Lower lobe of right lung (tissue), 2 donors: ENCODE data around the gene GNB5. TPM values are rescaled to one million over a fixed set of nuclear protein-coding genes. Genes with fewer than 3 reads are reported as not detected.

Experiments
- ATAC-seq, 2 donors: fragments of 200-7000 bp; cut with Tn5 transposase; one replicate each; pipeline ENCODE4 v1.9.1; 2020 to 2022; ENCODE audit warnings: mild to moderate bottlenecking in 2 of 2, moderate library complexity in 2 of 2
- DNase-seq: peaks from one replicate; pipeline ENCODE4 v3.0.0-alpha.2; 2020
- H3K27ac ChIP-seq: fragments of 200-600 bp; one replicate; pipeline ENCODE4 v1.8.0; 2022
- H3K27me3 ChIP-seq: fragments of 200-600 bp; one replicate; pipeline ENCODE4 v1.8.0; 2022; ENCODE audit warnings: low read depth
- H3K36me3 ChIP-seq: fragments of 200-600 bp; one replicate; pipeline ENCODE4 v1.8.0; 2022; ENCODE audit warnings: mild to moderate bottlenecking
- H3K4me1 ChIP-seq: fragments of 200-600 bp; one replicate; pipeline ENCODE4 v1.8.0; 2022
- H3K4me3 ChIP-seq: fragments of 200-600 bp; one replicate; pipeline ENCODE4 v1.8.0; 2022; ENCODE audit warnings: mild to moderate bottlenecking
- H3K9me3 ChIP-seq: fragments of 200-600 bp; one replicate; pipeline ENCODE4 v1.8.0; 2022
- intact Hi-C: fragments of 100-400 bp; cut with DNase I; formaldehyde crosslinking; loops from one replicate; pipeline ENCODE4 v1.11.0; 2022
- total RNA-seq: library from RNA; stranded (reverse); fragmentation: NEBNext Ultra II Directional; extraction: Animal tissue kit (Norgen Biotek cat#: 25700); gene quantifications from one replicate; pipeline ENCODE4 v1.2.1, GENCODE V29; 2021
- TF ChIP-seq, protein P1 (sequence below): fragments of 200-600 bp; IDR thresholded peaks from one replicate; pipeline ENCODE4 v1.8.0; 2022; ENCODE audit warnings: antibody characterized with exemption, mild to moderate bottlenecking
- donor health status: DM: no; HTN: yes; CAD: no; lungs with severe emphysema.

Gene GNB5
- total RNA-seq, 1 donor from 2014 or later = 14.1 TPM

DNA sequence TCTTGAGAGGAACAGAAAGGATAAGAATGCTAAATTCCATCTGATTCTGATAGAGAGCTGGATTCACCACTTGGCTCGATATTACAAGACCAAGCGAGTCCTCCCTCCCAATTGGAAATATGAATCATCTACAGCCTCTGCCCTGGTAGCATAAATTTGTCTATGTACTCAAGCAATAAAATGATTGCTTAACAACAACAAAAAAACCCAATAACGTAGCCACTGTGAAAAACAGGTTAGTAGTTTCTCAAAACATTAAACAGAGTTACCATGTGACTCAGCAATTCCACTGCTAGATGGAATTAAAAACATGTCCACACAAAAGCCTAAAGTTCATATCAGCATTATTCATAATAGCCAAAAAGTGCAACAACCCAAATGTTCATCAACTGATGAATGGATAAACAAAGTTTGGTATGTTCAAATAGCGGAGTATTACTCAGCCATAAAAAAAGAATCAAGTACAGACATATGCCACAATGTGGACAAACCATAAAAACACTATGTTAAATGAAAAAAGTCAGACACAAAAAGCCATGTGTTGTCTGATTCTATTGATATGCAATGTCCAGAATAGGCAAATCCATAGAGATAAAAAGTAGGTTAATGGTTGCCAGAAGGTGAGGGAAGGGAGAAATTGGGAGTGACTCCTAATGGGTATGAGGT is 95.5 kb downstream of the GNB5 start:
- Histone ChIP-seq H3K27me3 (no peaks in the 10 kb centered on the region), H3K4me3 (no peak overlapping the region), H3K4me1 (peaks cover 26% of the 10 kb centered on the region), H3K36me3 (no peaks in the 10 kb centered on the region), H3K27ac (no peak overlapping the region), H3K9me3 (no peaks in the 10 kb centered on the region)
- ATAC-seq (peak; percentile 12 to 25), DNase-seq (no peak)
- intact Hi-C loops = no loop called here
- TF ChIP-seq, protein P1, sequence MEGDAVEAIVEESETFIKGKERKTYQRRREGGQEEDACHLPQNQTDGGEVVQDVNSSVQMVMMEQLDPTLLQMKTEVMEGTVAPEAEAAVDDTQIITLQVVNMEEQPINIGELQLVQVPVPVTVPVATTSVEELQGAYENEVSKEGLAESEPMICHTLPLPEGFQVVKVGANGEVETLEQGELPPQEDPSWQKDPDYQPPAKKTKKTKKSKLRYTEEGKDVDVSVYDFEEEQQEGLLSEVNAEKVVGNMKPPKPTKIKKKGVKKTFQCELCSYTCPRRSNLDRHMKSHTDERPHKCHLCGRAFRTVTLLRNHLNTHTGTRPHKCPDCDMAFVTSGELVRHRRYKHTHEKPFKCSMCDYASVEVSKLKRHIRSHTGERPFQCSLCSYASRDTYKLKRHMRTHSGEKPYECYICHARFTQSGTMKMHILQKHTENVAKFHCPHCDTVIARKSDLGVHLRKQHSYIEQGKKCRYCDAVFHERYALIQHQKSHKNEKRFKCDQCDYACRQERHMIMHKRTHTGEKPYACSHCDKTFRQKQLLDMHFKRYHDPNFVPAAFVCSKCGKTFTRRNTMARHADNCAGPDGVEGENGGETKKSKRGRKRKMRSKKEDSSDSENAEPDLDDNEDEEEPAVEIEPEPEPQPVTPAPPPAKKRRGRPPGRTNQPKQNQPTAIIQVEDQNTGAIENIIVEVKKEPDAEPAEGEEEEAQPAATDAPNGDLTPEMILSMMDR = no peak

DNA sequence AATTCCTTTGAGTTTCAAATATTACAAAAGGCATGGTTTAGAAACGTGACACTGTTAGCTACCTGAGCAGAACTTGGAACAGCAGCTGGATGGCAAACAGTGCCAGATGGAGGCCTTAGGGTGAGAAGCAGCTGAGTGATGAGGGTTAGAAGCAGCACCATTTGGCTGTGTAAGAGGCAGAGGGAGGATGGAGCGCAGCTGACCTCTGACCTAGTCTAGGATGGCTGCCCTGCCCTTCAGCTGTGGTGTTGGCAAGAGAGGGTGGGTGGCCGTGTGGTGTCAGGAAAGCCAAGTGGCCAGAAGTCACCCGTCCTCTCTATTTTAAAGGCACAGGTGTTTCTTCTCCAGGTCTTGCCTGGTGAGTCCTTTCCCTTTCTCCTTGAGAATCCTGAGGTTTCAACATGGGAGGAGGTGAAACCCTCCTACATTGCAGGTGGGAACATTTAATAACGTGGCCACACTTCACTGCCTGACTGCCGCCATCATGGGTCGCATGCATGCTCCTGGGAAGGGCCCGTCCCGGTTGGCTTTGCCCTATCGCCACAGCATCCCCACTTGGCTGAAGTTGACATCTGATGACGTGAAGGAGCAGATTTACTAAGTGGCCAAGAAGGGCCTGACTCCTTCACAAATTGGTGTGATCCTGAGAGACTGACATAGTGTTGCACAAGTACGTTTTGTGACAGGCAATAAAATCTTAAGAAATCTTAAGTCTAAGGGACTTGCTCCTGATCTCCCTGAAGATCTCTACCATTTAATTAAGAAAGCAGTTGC is 96.2 kb downstream of the GNB5 start:
- no peaks in the 10 kb centered on the region for H3K27me3 ChIP-seq
- DNase-seq = no peak
- intact Hi-C loops = no loop called here
- no peak overlapping the region for H3K27ac ChIP-seq
- TF ChIP-seq, protein P1 = no peak
- H3K4me1 ChIP-seq = peaks cover 26% of the 10 kb centered on the region
- ATAC-seq = no peak
- H3K9me3 ChIP-seq = peaks cover 5% of the 10 kb centered on the region
- H3K4me3 ChIP-seq = no peak overlapping the region
- H3K36me3 ChIP-seq = no peaks in the 10 kb centered on the region

DNA sequence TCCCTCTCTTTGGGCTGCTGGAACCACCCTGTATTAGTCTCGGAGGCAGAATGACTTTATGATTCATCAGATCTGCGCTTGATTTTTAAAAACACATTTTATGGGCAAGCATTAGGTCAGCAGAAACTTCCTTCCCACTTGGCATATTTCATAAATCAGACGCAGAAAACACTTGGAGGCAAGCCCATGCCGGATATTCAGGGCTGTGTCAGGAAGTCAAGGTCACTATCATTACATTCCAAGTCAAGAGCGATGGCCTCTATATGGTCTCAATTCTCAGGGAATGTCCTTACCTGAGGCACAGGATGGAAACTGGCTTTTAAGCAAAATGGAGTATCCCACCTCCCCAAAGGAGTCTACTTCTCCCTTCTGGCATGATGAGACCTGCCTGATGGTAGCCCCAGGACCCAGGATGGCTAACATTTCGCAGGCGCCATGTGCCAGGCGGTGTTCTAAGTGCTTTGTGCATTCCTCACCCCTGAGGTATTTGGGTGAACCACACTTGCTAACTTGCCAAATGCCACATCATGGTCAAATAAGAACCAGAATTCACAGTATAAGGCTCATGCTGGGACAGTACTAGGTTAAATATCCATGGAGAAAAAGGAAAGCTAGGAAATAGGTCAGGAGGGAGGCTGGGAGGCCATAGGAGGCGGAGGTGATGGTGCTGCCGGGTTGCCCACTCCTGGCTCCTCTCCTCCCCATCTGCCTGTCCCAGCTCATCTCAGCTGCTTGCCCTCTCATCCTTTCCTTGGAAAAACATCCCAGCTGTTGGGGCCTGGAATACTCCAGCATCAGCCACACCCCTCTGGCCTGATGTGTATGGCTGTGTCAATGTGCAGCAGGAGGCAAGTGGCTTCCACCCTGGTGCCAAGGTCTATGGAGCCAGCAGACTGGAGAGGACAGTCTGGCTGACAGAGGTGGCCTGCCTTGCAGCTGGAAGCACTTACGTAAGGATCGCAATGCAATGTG is 97.4 kb downstream of the GNB5 start:
- Histone ChIP-seq H3K27me3 (no peaks in the 10 kb centered on the region), H3K4me3 (no peak overlapping the region), H3K4me1 (peaks cover 26% of the 10 kb centered on the region), H3K36me3 (no peaks in the 10 kb centered on the region), H3K27ac (no peak overlapping the region), H3K9me3 (peaks cover 5% of the 10 kb centered on the region)
- TF ChIP-seq, protein P1 = no peak
- ATAC-seq (peak; percentile 44 to 49), DNase-seq (no peak)
- intact Hi-C loops = no loop called here

DNA sequence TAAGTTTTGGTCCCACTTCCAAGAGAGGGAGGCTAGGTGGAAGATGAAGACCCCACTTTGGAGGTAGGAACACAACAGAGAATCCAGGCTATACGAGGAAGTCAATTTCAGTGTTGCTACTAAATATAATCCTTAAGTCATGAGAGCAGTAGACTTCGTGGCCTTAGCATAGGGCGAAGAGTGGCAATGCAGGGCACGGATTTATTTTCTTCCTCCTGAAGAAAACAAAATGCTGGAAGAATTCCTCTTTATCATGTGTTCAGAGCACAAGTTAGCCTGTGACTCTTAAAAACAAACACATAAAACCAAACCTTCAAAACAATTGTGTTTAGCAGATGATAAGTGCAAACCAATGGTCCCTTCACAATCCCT is 98.0 kb downstream of the GNB5 start:
- H3K4me3 ChIP-seq = no peak overlapping the region
- intact Hi-C loops = no loop called here
- no peak for DNase-seq

DNA sequence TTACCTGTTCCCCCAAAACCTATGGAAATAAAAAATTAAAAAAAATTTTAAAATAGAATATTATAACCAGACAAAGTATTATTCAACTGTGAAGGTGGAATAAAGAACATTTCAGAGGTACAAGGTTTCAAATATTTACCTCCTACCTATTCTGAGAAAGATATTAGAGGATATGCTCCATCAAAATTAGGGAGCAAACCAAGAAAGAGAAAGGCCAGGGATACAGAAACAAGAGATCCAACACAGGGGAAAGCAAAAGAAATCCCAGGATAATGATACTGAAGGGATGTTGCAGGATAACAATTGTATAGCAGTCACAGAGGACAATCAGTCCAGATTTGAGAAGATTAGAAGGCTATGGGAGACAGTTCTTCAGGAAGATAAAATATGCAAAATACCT is 101.0 kb downstream of the GNB5 start:
- H3K27me3 ChIP-seq = no peaks in the 10 kb centered on the region
- TF ChIP-seq, protein P1 = no peak
- H3K4me3 ChIP-seq = no peak overlapping the region
- H3K27ac ChIP-seq = no peak overlapping the region
- DNase-seq (no peak), ATAC-seq (no peak)
- no peaks in the 10 kb centered on the region for H3K36me3 ChIP-seq
- H3K9me3 ChIP-seq = peaks cover 16% of the 10 kb centered on the region
- H3K4me1 ChIP-seq = peaks cover 26% of the 10 kb centered on the region
- intact Hi-C loops = no loop called here

More for the DNA sequence above, 98.0 kb downstream of the GNB5 start:
- Histone ChIP-seq H3K4me1 (peaks cover 26% of the 10 kb centered on the region), H3K27me3 (no peaks in the 10 kb centered on the region), H3K36me3 (no peaks in the 10 kb centered on the region), H3K27ac (no peak overlapping the region), H3K9me3 (peaks cover 5% of the 10 kb centered on the region)
- no peak for ATAC-seq
- TF ChIP-seq, protein P1 = no peak
